Jurkat, Clone E6-1 (cell line): Measurements from ENCODE around the gene FER1L5. TPM values are rescaled to one million over a fixed set of nuclear protein-coding genes. Genes with fewer than 3 reads are reported as not detected.
A peak's percentile ranks its signal among the peaks of the same experiment; 100 is the strongest.

Experiments
- DNase-seq: peaks from one replicate; pipeline ENCODE4 v3.0.0-alpha.2; 2011; ENCODE audit warnings: low read depth, low spot score
- H3K4me3 ChIP-seq: 2 replicates; pipeline ENCODE4 v1.5.1; 2011; ENCODE audit warnings: mild to moderate bottlenecking, low read length, control low read depth, moderate library complexity
- polyA plus RNA-seq: library from polyadenylated mRNA; unstranded; fragments of >200 nt; gene quantifications from one replicate; pipeline ENCODE4 v1.2.1, GENCODE V29; 2012; ENCODE audit warnings: missing spikeins; ENCODE audit not compliant: insufficient read length, insufficient read depth

The FER1L5 gene
- not detected for polyA plus RNA-seq

GRCh38 chr2:96642564-96643360 lies at the start of gene FER1L5:
Gene FER1L5 (plus strand): TSS chr2:96642764. CDS start chr2:96642837, 73 bp downstream.
- DNase-seq = no peak
- no peak within 1 kb of the TSS for H3K4me3 ChIP-seq

GRCh38 chr2:96594282-96594681 lies 48.3 kb upstream of the FER1L5 start:
- H3K4me3 ChIP-seq = no peak overlapping the region
- no peak for DNase-seq

GRCh38 chr2:96594691-96595152 lies 47.8 kb upstream of the FER1L5 start:
- peak; percentile 82 for DNase-seq
- H3K4me3 ChIP-seq = no peak overlapping the region

GRCh38 chr2:96596596-96596995 lies 46.0 kb upstream of the FER1L5 start:
- DNase-seq = no peak
- no peak overlapping the region for H3K4me3 ChIP-seq

GRCh38 chr2:96599941-96600340 lies 42.6 kb upstream of the FER1L5 start:
- DNase-seq = no peak
- H3K4me3 ChIP-seq = no peak overlapping the region

- H3K4me3 ChIP-seq = no peak overlapping the region
- no peak for DNase-seq
These were observed 40.9 kb upstream of the FER1L5 start for GRCh38 chr2:96601382-96602292.

- no peak for DNase-seq
- H3K4me3 ChIP-seq = no peak overlapping the region
These were observed 40.2 kb upstream of the FER1L5 start for GRCh38 chr2:96602330-96602823.

- no peak for DNase-seq
- H3K4me3 ChIP-seq = no peak overlapping the region
These were observed 38.5 kb upstream of the FER1L5 start for GRCh38 chr2:96604104-96604503.

- DNase-seq = no peak
- no peak overlapping the region for H3K4me3 ChIP-seq
These were observed 33.8 kb upstream of the FER1L5 start for GRCh38 chr2:96608469-96609455.

- no peak overlapping the region for H3K4me3 ChIP-seq
- no peak for DNase-seq
These were observed 26.4 kb upstream of the FER1L5 start for GRCh38 chr2:96616128-96616527.

GRCh38 chr2:96616535-96616934 lies 26.0 kb upstream of the FER1L5 start:
- H3K4me3 ChIP-seq = no peak overlapping the region
- no peak for DNase-seq

GRCh38 chr2:96617012-96617411 lies 25.6 kb upstream of the FER1L5 start:
- no peak for DNase-seq
- no peak overlapping the region for H3K4me3 ChIP-seq

GRCh38 chr2:96618596-96619283 lies 23.8 kb upstream of the FER1L5 start:
- DNase-seq = no peak
- H3K4me3 ChIP-seq = no peak overlapping the region

GRCh38 chr2:96622544-96622943 lies 20.0 kb upstream of the FER1L5 start:
- H3K4me3 ChIP-seq = no peak overlapping the region
- DNase-seq = no peak

- DNase-seq = no peak
- H3K4me3 ChIP-seq = no peak overlapping the region
These were observed 19.4 kb upstream of the FER1L5 start for GRCh38 chr2:96623116-96623515.

- no peak overlapping the region for H3K4me3 ChIP-seq
- DNase-seq = no peak
These were observed 16.7 kb upstream of the FER1L5 start for GRCh38 chr2:96625571-96626552.

GRCh38 chr2:96626553-96626942 lies 16.0 kb upstream of the FER1L5 start:
- no peak for DNase-seq
- no peak overlapping the region for H3K4me3 ChIP-seq
